Panc1 (cell line): ENCODE data around the gene PCGF5. TPM values are rescaled to one million over a fixed set of nuclear protein-coding genes. Genes with fewer than 3 reads are reported as not detected.
"Not testable (repeated sequence)": the region's sequence is repeated elsewhere in the genome, so short reads cannot be mapped to it uniquely, and the experiment has no call there.

Experiments used
- ATAC-seq: fragments of 200-7000 bp; cut with Tn5 transposase; 2 replicates; pipeline ENCODE4 v1.9.1; 2020; ENCODE audit warnings: mild to moderate bottlenecking, moderate library complexity
- BruUV-seq: library from RNA; stranded (reverse); fragments of 400-500 nt; replicated peaks from 2 replicates; lab custom pipeline; 2021; lab: Mats Ljungman, UMichigan
- CTCF ChIA-PET: fragments of 300-600 bp; sonication (Branson Sonifier 250); formaldehyde crosslinking; loops from one replicate; lab custom pipeline; 2022; ENCODE audit warnings: antibody characterized with exemption; lab: Charles Lee
- POLR2A ChIA-PET: fragments of 300-600 bp; sonication (Branson Sonifier 250); formaldehyde crosslinking; loops from one replicate; lab custom pipeline; 2022; ENCODE audit warnings: antibody characterized with exemption; lab: Charles Lee
- DNase-seq: peaks from one replicate; pipeline ENCODE4 v3.0.0-alpha.2; 2010; ENCODE audit warnings: low read depth, low spot score
- H3K27ac ChIP-seq: 2 replicates; pipeline ENCODE4 v1.5.1; 2011; ENCODE audit warnings: mild to moderate bottlenecking, low read length, inconsistent platforms
- H3K27me3 ChIP-seq: fragments of 200-500 bp; sonication (Bioruptor generic); 2 replicates; pipeline ENCODE4 v1.6.0; 2014; ENCODE audit warnings: low read length, inconsistent platforms; ENCODE audit not compliant: control insufficient read depth, insufficient read depth
- H3K36me3 ChIP-seq: fragments of 200-500 bp; sonication (Bioruptor generic); 2 replicates; pipeline ENCODE4 v1.5.1; 2014; ENCODE audit warnings: inconsistent platforms, mild to moderate bottlenecking, low read length, moderate library complexity; ENCODE audit not compliant: control insufficient read depth, insufficient read depth
- H3K4me1 ChIP-seq: 2 replicates; pipeline ENCODE4 v1.5.1; 2011; ENCODE audit warnings: inconsistent platforms, mild to moderate bottlenecking, low read length, moderate library complexity; ENCODE audit not compliant: control insufficient read depth, insufficient read depth
- H3K4me3 ChIP-seq, 2 experiments: 2 replicates each; pipeline ENCODE4 v1.5.1; 2011 to 2012; ENCODE audit warnings: low read depth in 2 of 2, low read length in 2 of 2, mild to moderate bottlenecking in 2 of 2, inconsistent platforms in 1 of 2, moderate library complexity in 1 of 2
- H3K9me3 ChIP-seq: fragments of 200-500 bp; sonication (Bioruptor generic); 2 replicates; pipeline ENCODE4 v1.5.1; 2014; ENCODE audit warnings: low read depth, mild to moderate bottlenecking, inconsistent platforms, low read length, moderate library complexity; ENCODE audit not compliant: control insufficient read depth, insufficient read depth
- CTCF ChIP-seq: fragments of 450-650 bp; IDR thresholded peaks from 2 replicates; pipeline ENCODE4 v1.5.1; 2017; ENCODE audit warnings: mild to moderate bottlenecking
- POLR2AphosphoS5 ChIP-seq: IDR thresholded peaks from 2 replicates; pipeline ENCODE4 v1.6.1; 2012; ENCODE audit warnings: mild to moderate bottlenecking, low read depth, low read length, moderate library complexity
- REST ChIP-seq, 2 experiments: IDR thresholded peaks; 2 replicates each; pipeline ENCODE4 v1.6.1; 2011 to 2012; ENCODE audit warnings: low read depth in 2 of 2, control low read depth in 1 of 2, low read length in 1 of 2, mild to moderate bottlenecking in 1 of 2, moderate library complexity in 1 of 2; ENCODE audit not compliant: insufficient read depth in 1 of 2
- SIN3A ChIP-seq: IDR thresholded peaks from 2 replicates; pipeline ENCODE4 v1.6.1; 2012; ENCODE audit warnings: low read depth, mild to moderate bottlenecking, low read length, moderate library complexity, borderline replicate concordance; ENCODE audit not compliant: insufficient read depth
- TCF7L2 ChIP-seq: IDR thresholded peaks from 2 replicates; pipeline ENCODE4 v1.6.1; 2011; ENCODE audit warnings: mild to moderate bottlenecking, low read depth, low read length, inconsistent platforms
- in situ Hi-C: cut with HindIII; loops from 2 replicates; pipeline ENCODE4 v1.10.0; 2016; ENCODE audit warnings: low sequenced_read_pairs, low pct_unique_long_range_greater_than_20kb
- intact Hi-C: fragments of 100-400 bp; cut with micrococcal nuclease; formaldehyde crosslinking; loops from one replicate; pipeline ENCODE4 v1.10.0; 2022; ENCODE audit not compliant: unreplicated experiment
- total RNA-seq: library from RNA; stranded (reverse); gene quantifications from one replicate; pipeline ENCODE4 v1.2.1, GENCODE V29; 2021; ENCODE audit not compliant: unreplicated experiment

The PCGF5 gene
- total RNA-seq, 1 experiment from 2014 or later = 23.3 TPM

- Histone ChIP-seq H3K27ac (no peak overlapping the region), H3K9me3 (no peaks in the 10 kb centered on the region), H3K4me1 (no peaks in the 10 kb centered on the region), H3K27me3 (no peaks in the 10 kb centered on the region), H3K36me3 (no peaks in the 10 kb centered on the region), H3K4me3 (no peak overlapping the region)
- in situ Hi-C loops = no loop called here
- BruUV-seq = no TSS peak
- CTCF ChIA-PET = no interaction called here
- no peak for TF ChIP-seq SIN3A
- no peak for TF ChIP-seq TCF7L2
- no peak for TF ChIP-seq CTCF
- TF ChIP-seq REST (IDR thresholded peaks at IDR 0.05; ENCODE audit: insufficient read depth in 1 of 2, low read depth in 2 of 2, low read length in 1 of 2) = no peak
- no peak for TF ChIP-seq POLR2AphosphoS5
- no peak for ATAC-seq
- DNase-seq = no peak
- POLR2A ChIA-PET = no interaction called here
- intact Hi-C loops = loop anchor here (5.0 kb wide), 1 partner anchor 166 kb away; no protein-coding TSS in a partner anchor
Observed at GRCh38 chr10:91253300-91253699, 32.8 kb downstream of the PCGF5 start.

GRCh38 chr10:91257310-91257709, 36.8 kb downstream of the PCGF5 start:
- no peak for TF ChIP-seq SIN3A
- no peak for TF ChIP-seq CTCF
- no peak for TF ChIP-seq REST (IDR thresholded peaks at IDR 0.05; ENCODE audit: insufficient read depth in 1 of 2, low read depth in 2 of 2, low read length in 1 of 2)
- TF ChIP-seq TCF7L2 = no peak
- TF ChIP-seq POLR2AphosphoS5 = no peak
- no peak overlapping the region for H3K27ac ChIP-seq
- no peaks in the 10 kb centered on the region for H3K4me1 ChIP-seq
- H3K4me3 ChIP-seq = no peak overlapping the region
- no TSS peak for BruUV-seq
- in situ Hi-C loops = no loop called here
- CTCF ChIA-PET = no interaction called here
- POLR2A ChIA-PET = no interaction called here
- no peaks in the 10 kb centered on the region for H3K36me3 ChIP-seq
- DNase-seq = no peak
- no peaks in the 10 kb centered on the region for H3K27me3 ChIP-seq
- H3K9me3 ChIP-seq = no peaks in the 10 kb centered on the region
- intact Hi-C loops = no loop called here
- no peak for ATAC-seq

GRCh38 chr10:91260417-91260816, 40.0 kb downstream of the PCGF5 start:
- intact Hi-C loops, H3K27ac ChIP-seq, H3K9me3 ChIP-seq, H3K27me3 ChIP-seq, H3K4me3 ChIP-seq, H3K36me3 ChIP-seq, in situ Hi-C loops, BruUV-seq, DNase-seq, POLR2A ChIA-PET, CTCF ChIA-PET, H3K4me1 ChIP-seq, ATAC-seq: not testable (repeated sequence)
